ENCODE measurements around the gene RNPEP. TPM values are rescaled to one million over a fixed set of nuclear protein-coding genes. Genes with fewer than 3 reads are reported as not detected.

Gene RNPEP
- total RNA-seq, 1 donor from 2014 or later = 70.1 TPM

GRCh38 chr1:202029171-202029665 is 46.8 kb downstream of the RNPEP start:
- Mint-ChIP-seq H3K36me3 (ENCODE audit: low read depth, unreplicated experiment) (no peaks in the 10 kb centered on the region), H3K27ac (ENCODE audit: unreplicated experiment) (no peak overlapping the region), H3K4me3 (ENCODE audit: unreplicated experiment) (no peak overlapping the region), H3K9me3 (ENCODE audit: unreplicated experiment) (no peaks in the 10 kb centered on the region), H3K27me3 (ENCODE audit: unreplicated experiment) (no peaks in the 10 kb centered on the region), H3K4me1 (ENCODE audit: unreplicated experiment) (no peaks in the 10 kb centered on the region)
- TF ChIP-seq CTCF (IDR thresholded peaks at IDR 0.05; ENCODE audit: unreplicated experiment) = no peak
- no peak for DNase-seq (ENCODE audit: low spot score)

GRCh38 chr1:202029727-202030126 is 47.3 kb downstream of the RNPEP start:
- H3K27ac Mint-ChIP-seq (ENCODE audit: unreplicated experiment) = no peak overlapping the region
- no peaks in the 10 kb centered on the region for H3K27me3 Mint-ChIP-seq (ENCODE audit: unreplicated experiment)
- no peaks in the 10 kb centered on the region for H3K36me3 Mint-ChIP-seq (ENCODE audit: low read depth, unreplicated experiment)
- TF ChIP-seq CTCF (IDR thresholded peaks at IDR 0.05; ENCODE audit: unreplicated experiment) = no peak
- H3K9me3 Mint-ChIP-seq (ENCODE audit: unreplicated experiment) = no peaks in the 10 kb centered on the region
- DNase-seq (ENCODE audit: low spot score) = no peak
- H3K4me3 Mint-ChIP-seq (ENCODE audit: unreplicated experiment) = no peak overlapping the region
- H3K4me1 Mint-ChIP-seq (ENCODE audit: unreplicated experiment) = no peaks in the 10 kb centered on the region

- TF ChIP-seq CTCF (IDR thresholded peaks at IDR 0.05; ENCODE audit: unreplicated experiment) = no peak
- DNase-seq (ENCODE audit: low spot score) = no peak
- H3K36me3 Mint-ChIP-seq (ENCODE audit: low read depth, unreplicated experiment) = no peaks in the 10 kb centered on the region
- H3K4me1 Mint-ChIP-seq (ENCODE audit: unreplicated experiment) = no peaks in the 10 kb centered on the region
- H3K27me3 Mint-ChIP-seq (ENCODE audit: unreplicated experiment) = no peaks in the 10 kb centered on the region
- H3K9me3 Mint-ChIP-seq (ENCODE audit: unreplicated experiment) = no peaks in the 10 kb centered on the region
- no peak overlapping the region for H3K27ac Mint-ChIP-seq (ENCODE audit: unreplicated experiment)
- no peak overlapping the region for H3K4me3 Mint-ChIP-seq (ENCODE audit: unreplicated experiment)
These were observed 49.3 kb downstream of the RNPEP start for GRCh38 chr1:202031796-202032195.

GRCh38 chr1:202034149-202034682 is 51.8 kb downstream of the RNPEP start:
- H3K9me3 Mint-ChIP-seq (ENCODE audit: unreplicated experiment) = no peaks in the 10 kb centered on the region
- H3K36me3 Mint-ChIP-seq (ENCODE audit: low read depth, unreplicated experiment) = no peaks in the 10 kb centered on the region
- no peak overlapping the region for H3K4me3 Mint-ChIP-seq (ENCODE audit: unreplicated experiment)
- TF ChIP-seq CTCF (IDR thresholded peaks at IDR 0.05; ENCODE audit: unreplicated experiment) = no peak
- DNase-seq (ENCODE audit: low spot score) = no peak
- H3K27ac Mint-ChIP-seq (ENCODE audit: unreplicated experiment) = no peak overlapping the region
- H3K4me1 Mint-ChIP-seq (ENCODE audit: unreplicated experiment) = no peaks in the 10 kb centered on the region
- H3K27me3 Mint-ChIP-seq (ENCODE audit: unreplicated experiment) = no peaks in the 10 kb centered on the region

- H3K36me3 Mint-ChIP-seq (ENCODE audit: low read depth, unreplicated experiment) = no peaks in the 10 kb centered on the region
- no peak for TF ChIP-seq CTCF (IDR thresholded peaks at IDR 0.05; ENCODE audit: unreplicated experiment)
- H3K27me3 Mint-ChIP-seq (ENCODE audit: unreplicated experiment) = no peaks in the 10 kb centered on the region
- no peak overlapping the region for H3K4me3 Mint-ChIP-seq (ENCODE audit: unreplicated experiment)
- H3K27ac Mint-ChIP-seq (ENCODE audit: unreplicated experiment) = no peak overlapping the region
- DNase-seq (ENCODE audit: low spot score) = no peak
- H3K9me3 Mint-ChIP-seq (ENCODE audit: unreplicated experiment) = no peaks in the 10 kb centered on the region
- no peaks in the 10 kb centered on the region for H3K4me1 Mint-ChIP-seq (ENCODE audit: unreplicated experiment)
These were observed 52.4 kb downstream of the RNPEP start for GRCh38 chr1:202034683-202035462.

All from endothelial cell (in vitro differentiated cells).